SK-N-SH treated with all-trans-retinoic acid at 6 μM for 48 hours (cell line): ENCODE data around the gene SMARCC1.
A peak's percentile ranks its signal among the peaks of the same experiment; 100 is the strongest.

Experiments used
- ATAC-seq: fragments of 200-7000 bp; cut with Tn5 transposase; 3 replicates; pipeline ENCODE4 v1.9.1; 2020; ENCODE audit warnings: mild to moderate bottlenecking, moderate library complexity
- ARNTL ChIP-seq: fragments of 450-650 bp; formaldehyde crosslinking; IDR thresholded peaks from 2 replicates; pipeline ENCODE4 v1.5.0; 2020; ENCODE audit warnings: low read depth, mild to moderate bottlenecking, moderate library complexity, borderline replicate concordance
- BACH2 ChIP-seq: fragments of 250-450 bp; sonication (Bioruptor Pico); IDR thresholded peaks from 2 replicates; pipeline ENCODE4 v1.9.0; 2021; ENCODE audit warnings: mild to moderate bottlenecking, borderline replicate concordance
- CREB5 ChIP-seq: fragments of 250-450 bp; sonication (Bioruptor Pico); IDR thresholded peaks from 2 replicates; pipeline ENCODE4 v1.5.1; 2020; ENCODE audit warnings: low read depth, mild to moderate bottlenecking, moderate library complexity
- CSDC2 ChIP-seq: fragments of 250-450 bp; sonication (Bioruptor Pico); IDR thresholded peaks from 2 replicates; pipeline ENCODE4 v1.5.0; 2020; ENCODE audit warnings: mild to moderate bottlenecking, moderate library complexity
- CSRNP3 ChIP-seq: fragments of 250-450 bp; sonication (Bioruptor Pico); IDR thresholded peaks from 2 replicates; pipeline ENCODE4 v1.5.1; 2021; ENCODE audit warnings: mild to moderate bottlenecking, moderate library complexity
- GLIS3 ChIP-seq: fragments of 250-450 bp; sonication (Bioruptor Pico); IDR thresholded peaks from 2 replicates; pipeline ENCODE4 v1.5.0; 2020; ENCODE audit warnings: mild to moderate bottlenecking, moderate library complexity
- PATZ1 ChIP-seq: fragments of 250-450 bp; sonication (Bioruptor Pico); IDR thresholded peaks from 2 replicates; pipeline ENCODE4 v1.8.0; 2020; ENCODE audit warnings: mild to moderate bottlenecking, moderate library complexity, borderline replicate concordance
- POU6F1 ChIP-seq: fragments of 250-450 bp; sonication (Bioruptor Pico); IDR thresholded peaks from 2 replicates; pipeline ENCODE4 v1.8.0; 2021; ENCODE audit warnings: low read depth, mild to moderate bottlenecking, moderate library complexity, borderline replicate concordance
- PPARA ChIP-seq: fragments of 250-450 bp; sonication (Bioruptor Pico); IDR thresholded peaks from 2 replicates; pipeline ENCODE4 v1.5.0; 2020; ENCODE audit warnings: mild to moderate bottlenecking, borderline replicate concordance
- SNAI2 ChIP-seq: fragments of 250-450 bp; sonication (Bioruptor Pico); IDR thresholded peaks from 2 replicates; pipeline ENCODE4 v1.5.0; 2020; ENCODE audit warnings: mild to moderate bottlenecking, moderate library complexity
- TCF4 ChIP-seq: fragments of 250-450 bp; sonication (Bioruptor Pico); IDR thresholded peaks from 2 replicates; pipeline ENCODE4 v1.8.0; 2021; ENCODE audit warnings: mild to moderate bottlenecking, moderate library complexity, borderline replicate concordance
- TOX ChIP-seq: fragments of 250-450 bp; sonication (Bioruptor Pico); IDR thresholded peaks from 2 replicates; pipeline ENCODE4 v1.8.0; 2021; ENCODE audit warnings: mild to moderate bottlenecking, moderate library complexity, borderline replicate concordance
- ZFP3 ChIP-seq: fragments of 250-450 bp; sonication (Bioruptor Pico); IDR thresholded peaks from 2 replicates; pipeline ENCODE4 v1.5.0; 2020; ENCODE audit warnings: mild to moderate bottlenecking, moderate library complexity
- ZFP30 ChIP-seq: fragments of 450-650 bp; formaldehyde crosslinking; IDR thresholded peaks from 2 replicates; pipeline ENCODE4 v1.5.0; 2022; ENCODE audit warnings: mild to moderate bottlenecking, moderate library complexity
- ZNF565 ChIP-seq: fragments of 450-650 bp; formaldehyde crosslinking; conservative IDR thresholded peaks from 2 replicates; pipeline ENCODE4 v1.5.0; 2020; ENCODE audit warnings: low read depth, mild to moderate bottlenecking, moderate library complexity
- ZNF70 ChIP-seq: fragments of 450-650 bp; formaldehyde crosslinking; IDR thresholded peaks from 2 replicates; pipeline ENCODE4 v1.5.0; 2020; ENCODE audit warnings: mild to moderate bottlenecking, moderate library complexity
- ZNF8 ChIP-seq: fragments of 450-650 bp; formaldehyde crosslinking; IDR thresholded peaks from 2 replicates; pipeline ENCODE4 v1.5.0; 2020; ENCODE audit warnings: mild to moderate bottlenecking, moderate library complexity

SMARCC1 gene

GRCh38 chr3:47678446-47679338 lies 103.0 kb downstream of the SMARCC1 start:
- ATAC-seq, result no peak
- TF ChIP-seq BACH2 (CRISPR knock-in tag) (no peak), ZFP30 (CRISPR knock-in tag) (no peak), CREB5 (CRISPR knock-in tag) (no peak), ZNF70 (CRISPR knock-in tag) (no peak), PATZ1 (no peak), CSDC2 (CRISPR knock-in tag) (no peak)

- no peak for TF ChIP-seq ZNF8 (CRISPR knock-in tag)
- TF ChIP-seq PPARA (CRISPR knock-in tag), result no peak
- no peak for TF ChIP-seq ZNF565 (CRISPR knock-in tag)
- TF ChIP-seq SNAI2, result no peak
- TF ChIP-seq TCF4 (CRISPR knock-in tag), result no peak
- TF ChIP-seq ZFP3 (CRISPR knock-in tag), result no peak
- no peak for TF ChIP-seq POU6F1 (CRISPR knock-in tag)
- TF ChIP-seq CSRNP3 (CRISPR knock-in tag), result no peak
- peak; percentile 72 for ATAC-seq
Observed at GRCh38 chr3:47669026-47669749, 112.5 kb downstream of the SMARCC1 start.

GRCh38 chr3:47666118-47666517 lies 115.6 kb downstream of the SMARCC1 start:
- ATAC-seq, result no peak
- TF ChIP-seq TCF4 (CRISPR knock-in tag) (no peak), CSDC2 (CRISPR knock-in tag) (no peak), TOX (CRISPR knock-in tag) (no peak)
- TF ChIP-seq, all 23 proteins: peak for 0

GRCh38 chr3:47664519-47664918 lies 117.2 kb downstream of the SMARCC1 start:
- TF ChIP-seq TOX (CRISPR knock-in tag) (no peak), ZFP3 (CRISPR knock-in tag) (no peak), CREB5 (CRISPR knock-in tag) (no peak), ARNTL (no peak), GLIS3 (CRISPR knock-in tag) (no peak), ZNF565 (CRISPR knock-in tag) (no peak), BACH2 (CRISPR knock-in tag) (no peak), PATZ1 (no peak), CSRNP3 (CRISPR knock-in tag) (no peak), ZNF8 (CRISPR knock-in tag) (no peak), ZNF70 (CRISPR knock-in tag) (no peak), TCF4 (CRISPR knock-in tag) (no peak), ZFP30 (CRISPR knock-in tag) (no peak), PPARA (CRISPR knock-in tag) (no peak)
- ATAC-seq, result peak; percentile 59
